ENCODE measurements around the gene ST6GAL2.
A peak's percentile ranks its signal among the peaks of the same experiment; 100 is the strongest.

The ST6GAL2 gene

GRCh38 chr2:106886916-106887758 is 1.2 kb upstream of the ST6GAL2 start:
- Histone ChIP-seq H3K9me3 (ENCODE audit: control insufficient read depth in 1 of 2, low read length in 2 of 2) (no peaks in the 10 kb centered on the region), H3K36me3 (ENCODE audit: control insufficient read depth in 1 of 2, insufficient read depth in 2 of 2, low read length in 2 of 2) (no peaks in the 10 kb centered on the region), H3K27ac (ENCODE audit: low read length) (no peak overlapping the region), H3K4me1 (ENCODE audit: control insufficient read depth in 1 of 2, insufficient read depth in 2 of 2, low read length in 2 of 2) (peaks cover 0 to 13% of the 10 kb centered on the region in 2 donors), H3K4me3 (ENCODE audit: low read depth in 1 of 2, low read length in 2 of 2) (peak overlapping the region; percentile 30 to 90), H3K27me3 (ENCODE audit: low read depth, low read length) (no peaks in the 10 kb centered on the region)

DNA sequence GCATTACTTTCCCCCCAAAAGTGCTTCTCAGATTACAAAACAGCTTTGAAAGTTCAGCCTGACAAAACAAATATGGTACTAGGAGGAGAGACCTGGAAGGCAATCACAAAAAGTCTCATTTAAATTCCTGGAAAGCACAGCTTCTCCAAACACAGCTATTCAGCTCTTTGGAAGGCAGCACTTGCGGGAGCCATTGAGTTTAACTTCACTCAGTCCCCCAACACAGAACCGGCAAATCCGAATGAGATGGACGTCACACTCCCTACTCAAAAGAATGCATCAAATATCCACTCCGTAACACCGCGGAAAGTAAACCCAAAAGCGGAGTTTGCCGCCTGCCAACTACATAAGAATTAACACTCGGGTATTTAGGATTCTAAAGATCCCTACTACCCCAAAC is 638 bp downstream of the ST6GAL2 start:
- Histone ChIP-seq H3K4me3 (ENCODE audit: low read depth in 1 of 2, low read length in 2 of 2) (peak overlapping the region; percentile 65 to 90), H3K4me1 (ENCODE audit: control insufficient read depth in 1 of 2, insufficient read depth in 2 of 2, low read length in 2 of 2) (peaks cover 0 to 13% of the 10 kb centered on the region in 2 donors), H3K9me3 (ENCODE audit: control insufficient read depth in 1 of 2, low read length in 2 of 2) (no peaks in the 10 kb centered on the region), H3K27me3 (ENCODE audit: low read depth, low read length) (no peaks in the 10 kb centered on the region), H3K27ac (ENCODE audit: low read length) (peak overlapping the region; percentile 8), H3K36me3 (ENCODE audit: control insufficient read depth in 1 of 2, insufficient read depth in 2 of 2, low read length in 2 of 2) (no peaks in the 10 kb centered on the region)

- no peaks in the 10 kb centered on the region for H3K9me3 ChIP-seq (ENCODE audit: control insufficient read depth in 1 of 2, low read length in 2 of 2)
- H3K4me3 ChIP-seq (ENCODE audit: low read depth in 1 of 2, low read length in 2 of 2): no peak overlapping the region
- H3K36me3 ChIP-seq (ENCODE audit: control insufficient read depth in 1 of 2, insufficient read depth in 2 of 2, low read length in 2 of 2): no peaks in the 10 kb centered on the region
- H3K4me1 ChIP-seq (ENCODE audit: control insufficient read depth in 1 of 2, insufficient read depth in 2 of 2, low read length in 2 of 2): peaks cover 0 to 13% of the 10 kb centered on the region in 2 donors
- no peak overlapping the region for H3K27ac ChIP-seq (ENCODE audit: low read length)
- no peaks in the 10 kb centered on the region for H3K27me3 ChIP-seq (ENCODE audit: low read depth, low read length)
These were observed 3.3 kb downstream of the ST6GAL2 start for GRCh38 chr2:106882673-106883072.

DNA sequence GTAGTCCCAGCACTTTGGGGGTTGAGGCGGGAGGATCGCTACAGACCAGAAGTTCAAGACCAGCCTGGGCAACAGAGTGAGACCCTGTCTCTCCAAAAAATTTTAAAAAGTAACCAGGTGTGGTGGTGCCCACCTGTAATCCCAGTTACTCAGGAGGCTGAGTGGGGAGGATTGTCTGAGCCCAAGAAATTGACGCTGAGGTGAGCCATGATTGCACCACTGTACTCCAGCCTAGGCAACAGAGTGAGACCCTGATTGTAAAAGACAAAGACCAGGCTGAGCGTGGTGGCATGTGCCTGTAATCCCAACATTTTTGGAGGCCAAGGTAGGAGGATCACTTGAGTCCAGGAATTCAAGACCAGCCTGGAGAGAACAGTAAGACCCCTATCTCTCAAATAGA is 7.8 kb downstream of the ST6GAL2 start:
- Histone ChIP-seq H3K27me3 (ENCODE audit: low read depth, low read length) (no peaks in the 10 kb centered on the region), H3K36me3 (ENCODE audit: control insufficient read depth in 1 of 2, insufficient read depth in 2 of 2, low read length in 2 of 2) (no peaks in the 10 kb centered on the region), H3K27ac (ENCODE audit: low read length) (no peak overlapping the region), H3K9me3 (ENCODE audit: control insufficient read depth in 1 of 2, low read length in 2 of 2) (no peaks in the 10 kb centered on the region), H3K4me1 (ENCODE audit: control insufficient read depth in 1 of 2, insufficient read depth in 2 of 2, low read length in 2 of 2) (no peaks in the 10 kb centered on the region), H3K4me3 (ENCODE audit: low read depth in 1 of 2, low read length in 2 of 2) (no peak overlapping the region)

DNA sequence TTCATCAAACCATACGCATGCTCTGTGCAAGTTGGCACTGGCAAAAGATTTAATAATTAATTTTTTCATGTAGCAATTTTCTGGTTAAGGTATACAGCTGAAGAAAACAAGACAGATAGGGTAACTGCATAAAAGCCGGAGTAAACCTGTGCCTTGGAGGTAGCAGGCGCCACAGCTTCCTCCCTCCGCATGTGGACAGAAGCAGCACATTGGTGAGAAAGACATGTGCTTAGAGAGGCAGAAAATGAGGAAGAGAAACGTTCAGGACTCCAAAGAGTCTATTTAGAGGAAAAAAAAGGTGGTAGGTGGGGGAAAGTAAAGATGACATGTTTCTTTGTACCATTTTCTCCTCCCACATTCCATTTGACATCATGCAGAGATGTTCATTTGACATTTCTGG is 9.3 kb downstream of the ST6GAL2 start:
- H3K27me3 ChIP-seq (ENCODE audit: low read depth, low read length): no peaks in the 10 kb centered on the region
- H3K9me3 ChIP-seq (ENCODE audit: control insufficient read depth in 1 of 2, low read length in 2 of 2): no peaks in the 10 kb centered on the region
- H3K4me3 ChIP-seq (ENCODE audit: low read depth in 1 of 2, low read length in 2 of 2): no peak overlapping the region
- H3K4me1 ChIP-seq (ENCODE audit: control insufficient read depth in 1 of 2, insufficient read depth in 2 of 2, low read length in 2 of 2): no peaks in the 10 kb centered on the region
- no peak overlapping the region for H3K27ac ChIP-seq (ENCODE audit: low read length)
- H3K36me3 ChIP-seq (ENCODE audit: control insufficient read depth in 1 of 2, insufficient read depth in 2 of 2, low read length in 2 of 2): no peaks in the 10 kb centered on the region

GRCh38 chr2:106869512-106870275 is 16.3 kb downstream of the ST6GAL2 start:
- Histone ChIP-seq H3K27me3 (ENCODE audit: low read depth, low read length) (no peaks in the 10 kb centered on the region), H3K36me3 (ENCODE audit: control insufficient read depth in 1 of 2, insufficient read depth in 2 of 2, low read length in 2 of 2) (no peaks in the 10 kb centered on the region), H3K4me1 (ENCODE audit: control insufficient read depth in 1 of 2, insufficient read depth in 2 of 2, low read length in 2 of 2) (peaks cover 0 to 4% of the 10 kb centered on the region in 2 donors), H3K27ac (ENCODE audit: low read length) (no peak overlapping the region), H3K4me3 (ENCODE audit: low read depth in 1 of 2, low read length in 2 of 2) (no peak overlapping the region), H3K9me3 (ENCODE audit: control insufficient read depth in 1 of 2, low read length in 2 of 2) (no peaks in the 10 kb centered on the region)

DNA sequence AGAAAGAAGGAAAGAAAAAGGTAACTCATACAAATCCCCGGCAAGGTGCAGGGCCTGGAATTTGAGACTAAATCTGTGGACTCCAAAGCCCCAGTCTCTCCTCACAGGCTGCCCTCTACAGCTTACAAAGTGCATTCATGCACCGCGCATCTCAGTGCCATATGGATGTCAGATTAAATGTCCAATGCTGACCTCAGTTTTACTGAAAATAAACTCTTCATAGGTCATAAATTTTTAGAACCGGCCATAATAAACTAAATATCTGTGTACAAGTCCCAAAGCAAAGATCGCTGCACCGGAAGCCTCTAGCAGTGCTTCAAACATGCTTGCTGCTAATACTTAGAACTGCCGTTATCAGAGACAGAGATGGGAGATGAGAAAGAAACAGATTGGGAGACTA is 17.7 kb downstream of the ST6GAL2 start:
- H3K27ac ChIP-seq (ENCODE audit: low read length): no peak overlapping the region
- H3K36me3 ChIP-seq (ENCODE audit: control insufficient read depth in 1 of 2, insufficient read depth in 2 of 2, low read length in 2 of 2): no peaks in the 10 kb centered on the region
- no peak overlapping the region for H3K4me3 ChIP-seq (ENCODE audit: low read depth in 1 of 2, low read length in 2 of 2)
- H3K4me1 ChIP-seq (ENCODE audit: control insufficient read depth in 1 of 2, insufficient read depth in 2 of 2, low read length in 2 of 2): peaks cover 0 to 4% of the 10 kb centered on the region in 2 donors
- H3K9me3 ChIP-seq (ENCODE audit: control insufficient read depth in 1 of 2, low read length in 2 of 2): no peaks in the 10 kb centered on the region
- H3K27me3 ChIP-seq (ENCODE audit: low read depth, low read length): no peaks in the 10 kb centered on the region

GRCh38 chr2:106867196-106867953 is 18.6 kb downstream of the ST6GAL2 start:
- Histone ChIP-seq H3K36me3 (ENCODE audit: control insufficient read depth in 1 of 2, insufficient read depth in 2 of 2, low read length in 2 of 2) (no peaks in the 10 kb centered on the region), H3K4me3 (ENCODE audit: low read depth in 1 of 2, low read length in 2 of 2) (no peak overlapping the region), H3K27me3 (ENCODE audit: low read depth, low read length) (no peaks in the 10 kb centered on the region), H3K27ac (ENCODE audit: low read length) (no peak overlapping the region), H3K4me1 (ENCODE audit: control insufficient read depth in 1 of 2, insufficient read depth in 2 of 2, low read length in 2 of 2) (peaks cover 0 to 4% of the 10 kb centered on the region in 2 donors), H3K9me3 (ENCODE audit: control insufficient read depth in 1 of 2, low read length in 2 of 2) (no peaks in the 10 kb centered on the region)

DNA sequence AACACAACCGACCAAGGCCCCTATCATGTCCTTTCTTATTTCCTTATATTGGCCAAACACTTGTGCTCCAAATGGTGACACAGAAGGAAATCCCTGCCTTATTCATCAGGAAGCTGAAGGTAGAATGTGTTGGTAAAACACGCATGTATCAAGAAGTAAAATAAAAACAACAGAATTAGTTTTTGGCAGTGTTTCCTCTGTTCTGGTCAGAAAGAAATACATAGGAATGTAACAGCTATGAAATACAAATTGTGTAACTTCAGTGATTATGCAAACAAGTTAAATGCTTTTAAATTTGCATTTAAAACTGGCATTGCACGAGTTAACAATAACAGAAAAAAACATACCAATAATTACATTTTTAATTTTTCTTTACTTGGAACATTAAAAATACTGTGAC is 19.3 kb downstream of the ST6GAL2 start:
- Histone ChIP-seq H3K27ac (ENCODE audit: low read length) (no peak overlapping the region), H3K4me1 (ENCODE audit: control insufficient read depth in 1 of 2, insufficient read depth in 2 of 2, low read length in 2 of 2) (peaks cover 0 to 4% of the 10 kb centered on the region in 2 donors), H3K9me3 (ENCODE audit: control insufficient read depth in 1 of 2, low read length in 2 of 2) (no peaks in the 10 kb centered on the region), H3K4me3 (ENCODE audit: low read depth in 1 of 2, low read length in 2 of 2) (no peak overlapping the region), H3K27me3 (ENCODE audit: low read depth, low read length) (no peaks in the 10 kb centered on the region), H3K36me3 (ENCODE audit: control insufficient read depth in 1 of 2, insufficient read depth in 2 of 2, low read length in 2 of 2) (no peaks in the 10 kb centered on the region)

- H3K27me3 ChIP-seq (ENCODE audit: low read depth, low read length): no peaks in the 10 kb centered on the region
- H3K9me3 ChIP-seq (ENCODE audit: control insufficient read depth in 1 of 2, low read length in 2 of 2): peaks cover 0 to 7% of the 10 kb centered on the region in 2 donors
- H3K27ac ChIP-seq (ENCODE audit: low read length): no peak overlapping the region
- peaks cover 0 to 4% of the 10 kb centered on the region in 2 donors for H3K4me1 ChIP-seq (ENCODE audit: control insufficient read depth in 1 of 2, insufficient read depth in 2 of 2, low read length in 2 of 2)
- no peak overlapping the region for H3K4me3 ChIP-seq (ENCODE audit: low read depth in 1 of 2, low read length in 2 of 2)
- H3K36me3 ChIP-seq (ENCODE audit: control insufficient read depth in 1 of 2, insufficient read depth in 2 of 2, low read length in 2 of 2): no peaks in the 10 kb centered on the region
These were observed 21.9 kb downstream of the ST6GAL2 start for GRCh38 chr2:106864051-106864450.

DNA sequence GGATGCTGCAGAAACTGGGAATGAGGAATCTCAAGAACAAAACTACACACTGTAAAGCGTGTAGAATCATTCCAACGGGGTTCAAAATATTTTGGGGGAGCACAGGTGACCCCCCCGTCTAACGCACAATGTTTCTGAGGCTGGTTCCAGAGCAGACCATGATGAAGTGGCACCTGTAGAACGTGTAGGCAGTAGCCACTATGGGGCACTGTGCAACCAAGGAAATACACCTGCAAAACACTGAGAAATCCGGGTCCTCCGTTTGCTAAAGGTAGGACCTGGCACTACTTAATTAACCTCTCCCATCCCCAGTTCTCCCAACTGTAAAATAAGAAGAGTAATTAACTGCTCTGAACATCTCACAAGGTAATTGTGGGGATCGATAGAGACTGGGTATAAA is 22.6 kb downstream of the ST6GAL2 start:
- Histone ChIP-seq H3K4me1 (ENCODE audit: control insufficient read depth in 1 of 2, insufficient read depth in 2 of 2, low read length in 2 of 2) (peaks cover 0 to 4% of the 10 kb centered on the region in 2 donors), H3K27me3 (ENCODE audit: low read depth, low read length) (no peaks in the 10 kb centered on the region)

More for the DNA sequence above, 22.6 kb downstream of the ST6GAL2 start:
- no peaks in the 10 kb centered on the region for H3K36me3 ChIP-seq (ENCODE audit: control insufficient read depth in 1 of 2, insufficient read depth in 2 of 2, low read length in 2 of 2)
- H3K4me3 ChIP-seq (ENCODE audit: low read depth in 1 of 2, low read length in 2 of 2): no peak overlapping the region
- no peak overlapping the region for H3K27ac ChIP-seq (ENCODE audit: low read length)
- H3K9me3 ChIP-seq (ENCODE audit: control insufficient read depth in 1 of 2, low read length in 2 of 2): peaks cover 0 to 13% of the 10 kb centered on the region in 2 donors
